ENCODE data around the gene OR2V2. TPM values are rescaled to one million over a fixed set of nuclear protein-coding genes. Genes with fewer than 3 reads are reported as not detected.

Gene OR2V2
- total RNA-seq, 1 donor from 2014 or later = not detected

DNA sequence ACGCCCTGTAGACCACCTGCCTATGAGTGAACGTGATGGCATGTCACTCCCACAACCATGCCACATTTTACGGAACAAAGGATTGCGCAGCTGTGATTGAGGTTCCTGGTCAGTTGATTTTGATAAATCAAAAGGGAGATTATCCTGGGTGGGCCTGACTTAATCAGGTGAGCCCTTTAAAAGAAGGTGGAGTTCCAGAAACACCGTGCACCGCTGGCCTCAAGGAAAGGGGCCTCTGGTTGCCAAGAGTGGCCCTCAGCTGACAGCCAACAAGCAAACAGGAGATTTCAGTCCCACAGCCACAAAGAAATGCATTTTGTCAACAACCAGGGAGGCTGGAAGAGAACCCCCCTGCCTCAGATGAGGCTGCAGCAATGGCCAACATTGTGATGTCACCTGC lies 38.6 kb downstream of the OR2V2 start:
- Histone ChIP-seq H3K9ac (ENCODE audit: low read length) (no peak overlapping the region), H3K4me1 (ENCODE audit: insufficient read depth, low read length) (peaks cover 16% of the 10 kb centered on the region), H3K27me3 (ENCODE audit: insufficient read depth, low read length) (no peaks in the 10 kb centered on the region), H3K4me3 (ENCODE audit: insufficient read depth, low read depth, low read length) (no peak overlapping the region), H3K9me3 (ENCODE audit: insufficient read depth, low read depth, low read length) (no peaks in the 10 kb centered on the region), H4K20me1 (ENCODE audit: insufficient read depth, low read length) (peaks cover 3% of the 10 kb centered on the region), H3K27ac (ENCODE audit: low read depth, low read length) (no peak overlapping the region), H3K4me2 (ENCODE audit: low read length) (no peak overlapping the region), H3K36me3 (ENCODE audit: insufficient read depth, low read length) (no peaks in the 10 kb centered on the region), H3K79me2 (ENCODE audit: insufficient read depth, low read length) (no peaks in the 10 kb centered on the region), H2AFZ (ENCODE audit: low read depth, low read length) (no peak overlapping the region)
- no peaks in the 10 kb centered on the region for H3K27me3 Mint-ChIP-seq (ENCODE audit: low read depth, unreplicated experiment)
- FAIRE-seq (no peak), DNase-seq (ENCODE audit: low read depth) (no peak)
- peaks cover 2% of the 10 kb centered on the region for H3K4me1 Mint-ChIP-seq (ENCODE audit: low read depth, unreplicated experiment)
- H3K27ac Mint-ChIP-seq (ENCODE audit: unreplicated experiment) = no peak overlapping the region
- H3K4me3 Mint-ChIP-seq (ENCODE audit: unreplicated experiment) = no peak overlapping the region
- no peaks in the 10 kb centered on the region for H3K36me3 Mint-ChIP-seq (ENCODE audit: low read depth, unreplicated experiment)
- TF ChIP-seq EZH2 (IDR thresholded peaks at IDR 0.05; ENCODE audit: insufficient read depth, low read length) = no peak
- TF ChIP-seq, protein P1, sequence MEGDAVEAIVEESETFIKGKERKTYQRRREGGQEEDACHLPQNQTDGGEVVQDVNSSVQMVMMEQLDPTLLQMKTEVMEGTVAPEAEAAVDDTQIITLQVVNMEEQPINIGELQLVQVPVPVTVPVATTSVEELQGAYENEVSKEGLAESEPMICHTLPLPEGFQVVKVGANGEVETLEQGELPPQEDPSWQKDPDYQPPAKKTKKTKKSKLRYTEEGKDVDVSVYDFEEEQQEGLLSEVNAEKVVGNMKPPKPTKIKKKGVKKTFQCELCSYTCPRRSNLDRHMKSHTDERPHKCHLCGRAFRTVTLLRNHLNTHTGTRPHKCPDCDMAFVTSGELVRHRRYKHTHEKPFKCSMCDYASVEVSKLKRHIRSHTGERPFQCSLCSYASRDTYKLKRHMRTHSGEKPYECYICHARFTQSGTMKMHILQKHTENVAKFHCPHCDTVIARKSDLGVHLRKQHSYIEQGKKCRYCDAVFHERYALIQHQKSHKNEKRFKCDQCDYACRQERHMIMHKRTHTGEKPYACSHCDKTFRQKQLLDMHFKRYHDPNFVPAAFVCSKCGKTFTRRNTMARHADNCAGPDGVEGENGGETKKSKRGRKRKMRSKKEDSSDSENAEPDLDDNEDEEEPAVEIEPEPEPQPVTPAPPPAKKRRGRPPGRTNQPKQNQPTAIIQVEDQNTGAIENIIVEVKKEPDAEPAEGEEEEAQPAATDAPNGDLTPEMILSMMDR (IDR thresholded peaks at IDR 0.05; ENCODE audit: insufficient read depth, low read depth, low read length) = no peak
- peaks cover 2% of the 10 kb centered on the region for H3K9me3 Mint-ChIP-seq (ENCODE audit: unreplicated experiment)

DNA sequence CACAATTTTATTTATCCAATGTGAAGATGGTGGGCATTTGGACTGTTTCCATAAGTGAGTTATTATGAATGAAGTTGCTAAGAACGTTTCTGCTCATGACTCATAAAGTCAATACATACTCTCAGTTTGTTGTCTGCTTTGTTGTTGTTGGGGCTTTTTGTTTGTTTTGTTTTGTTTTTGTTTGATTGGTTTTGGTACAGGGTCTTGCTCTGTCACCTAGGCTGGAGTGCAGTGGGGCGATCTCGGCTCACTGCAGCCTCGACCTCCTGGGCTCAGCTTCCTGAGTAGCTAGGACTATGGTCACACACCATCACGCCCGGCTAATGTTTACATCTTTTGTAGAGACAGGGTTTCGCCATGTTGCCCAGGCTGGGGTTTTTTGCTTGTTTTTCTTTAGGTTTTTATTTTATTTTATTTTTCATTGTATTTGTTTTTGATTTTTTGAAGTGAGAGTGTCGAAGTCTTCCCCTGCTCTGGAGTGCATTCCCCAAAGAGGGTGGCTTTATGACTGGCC lies 39.7 kb downstream of the OR2V2 start:
- Histone ChIP-seq H3K4me1 (ENCODE audit: insufficient read depth, low read length) (peaks cover 16% of the 10 kb centered on the region), H3K79me2 (ENCODE audit: insufficient read depth, low read length) (no peaks in the 10 kb centered on the region), H2AFZ (ENCODE audit: low read depth, low read length) (no peak overlapping the region), H3K9me3 (ENCODE audit: insufficient read depth, low read depth, low read length) (no peaks in the 10 kb centered on the region), H3K36me3 (ENCODE audit: insufficient read depth, low read length) (no peaks in the 10 kb centered on the region), H3K27ac (ENCODE audit: low read depth, low read length) (no peak overlapping the region), H3K27me3 (ENCODE audit: insufficient read depth, low read length) (no peaks in the 10 kb centered on the region), H3K4me3 (ENCODE audit: insufficient read depth, low read depth, low read length) (peak overlapping the region; percentile 40), H4K20me1 (ENCODE audit: insufficient read depth, low read length) (peaks cover 3% of the 10 kb centered on the region), H3K9ac (ENCODE audit: low read length) (peak overlapping the region; percentile 24), H3K4me2 (ENCODE audit: low read length) (peak overlapping the region; percentile 91)
- Mint-ChIP-seq H3K27me3 (ENCODE audit: low read depth, unreplicated experiment) (no peaks in the 10 kb centered on the region), H3K4me3 (ENCODE audit: unreplicated experiment) (peak overlapping the region; percentile 91), H3K27ac (ENCODE audit: unreplicated experiment) (peak overlapping the region; percentile 95), H3K4me1 (ENCODE audit: low read depth, unreplicated experiment) (peaks cover under 1% of the 10 kb centered on the region), H3K9me3 (ENCODE audit: unreplicated experiment) (peaks cover 2% of the 10 kb centered on the region), H3K36me3 (ENCODE audit: low read depth, unreplicated experiment) (no peaks in the 10 kb centered on the region)
- DNase-seq (ENCODE audit: low read depth) = no peak
- FAIRE-seq = no peak
- TF ChIP-seq EZH2 (IDR thresholded peaks at IDR 0.05; ENCODE audit: insufficient read depth, low read length) = no peak
- TF ChIP-seq, protein P1 (IDR thresholded peaks at IDR 0.05; ENCODE audit: insufficient read depth, low read depth, low read length) = no peak

DNA sequence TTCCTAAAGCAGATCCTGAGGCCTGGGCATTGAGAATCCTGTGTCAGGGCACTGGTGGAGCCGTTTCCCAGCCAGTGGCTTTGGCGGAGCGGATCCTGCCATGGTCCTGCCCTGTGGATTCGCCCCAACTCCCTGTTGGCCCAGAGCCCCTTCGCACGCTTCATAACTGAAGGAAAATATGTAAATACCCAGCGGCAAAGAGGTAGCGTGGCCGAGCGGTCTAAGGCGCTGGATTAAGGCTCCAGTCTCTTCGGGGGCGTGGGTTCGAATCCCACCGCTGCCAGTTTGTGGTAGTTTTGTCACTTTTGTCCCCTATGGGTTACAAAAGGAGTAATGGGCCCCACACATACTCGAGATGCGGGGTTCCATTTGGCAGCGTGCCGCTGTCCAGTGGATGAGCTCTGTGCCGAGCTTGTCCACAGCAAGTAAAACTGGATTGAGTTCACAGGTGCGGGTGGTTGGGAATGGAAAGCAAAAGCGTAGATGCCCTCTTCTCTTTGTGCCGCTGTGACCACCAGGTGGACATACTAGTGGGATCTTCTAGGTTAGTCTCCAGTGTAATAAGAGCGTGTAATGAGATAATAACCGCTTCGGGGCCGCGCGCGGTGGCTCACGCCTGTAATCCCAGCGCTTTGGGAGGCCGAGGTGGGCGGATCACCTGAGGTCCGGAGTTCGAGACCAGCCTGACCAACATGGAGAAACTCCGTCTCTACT lies 40.3 kb downstream of the OR2V2 start:
- no peaks in the 10 kb centered on the region for H3K36me3 Mint-ChIP-seq (ENCODE audit: low read depth, unreplicated experiment)
- no peak overlapping the region for H3K27ac ChIP-seq (ENCODE audit: low read depth, low read length)

More for the DNA sequence above, 40.3 kb downstream of the OR2V2 start:
- Mint-ChIP-seq H3K27me3 (ENCODE audit: low read depth, unreplicated experiment) (no peaks in the 10 kb centered on the region), H3K9me3 (ENCODE audit: unreplicated experiment) (peaks cover 2% of the 10 kb centered on the region), H3K4me3 (ENCODE audit: unreplicated experiment) (peak overlapping the region; percentile 91), H3K4me1 (ENCODE audit: low read depth, unreplicated experiment) (no peaks in the 10 kb centered on the region), H3K27ac (ENCODE audit: unreplicated experiment) (peak overlapping the region; percentile 95)
- no peak overlapping the region for H2AFZ ChIP-seq (ENCODE audit: low read depth, low read length)
- peak overlapping the region; percentile 91 for H3K4me2 ChIP-seq (ENCODE audit: low read length)
- peak overlapping the region; percentile 40 for H3K4me3 ChIP-seq (ENCODE audit: insufficient read depth, low read depth, low read length)
- DNase-seq (ENCODE audit: low read depth) = peak; percentile 76
- H4K20me1 ChIP-seq (ENCODE audit: insufficient read depth, low read length) = peaks cover 3% of the 10 kb centered on the region
- FAIRE-seq = no peak
- no peaks in the 10 kb centered on the region for H3K9me3 ChIP-seq (ENCODE audit: insufficient read depth, low read depth, low read length)
- H3K36me3 ChIP-seq (ENCODE audit: insufficient read depth, low read length) = no peaks in the 10 kb centered on the region
- H3K9ac ChIP-seq (ENCODE audit: low read length) = peak overlapping the region; percentile 24
- H3K79me2 ChIP-seq (ENCODE audit: insufficient read depth, low read length) = no peaks in the 10 kb centered on the region
- TF ChIP-seq, protein P1 (IDR thresholded peaks at IDR 0.05; ENCODE audit: insufficient read depth, low read depth, low read length) = no peak
- no peak for TF ChIP-seq EZH2 (IDR thresholded peaks at IDR 0.05; ENCODE audit: insufficient read depth, low read length)
- H3K27me3 ChIP-seq (ENCODE audit: insufficient read depth, low read length) = no peaks in the 10 kb centered on the region
- peaks cover 22% of the 10 kb centered on the region for H3K4me1 ChIP-seq (ENCODE audit: insufficient read depth, low read length)
